ENCODE data around the gene AGT.
"Not testable (repeated sequence)": the region's sequence is repeated elsewhere in the genome, so short reads cannot be mapped to it uniquely, and the experiment has no call there.

The AGT gene

GRCh38 chr1:230743899-230744298, 30.0 kb upstream of the AGT start:
- no peak for DNase-seq

GRCh38 chr1:230739564-230740290, 25.8 kb upstream of the AGT start:
- DNase-seq, result no peak

GRCh38 chr1:230737622-230738262, 23.8 kb upstream of the AGT start:
- DNase-seq, result no peak

GRCh38 chr1:230735447-230735846, 21.5 kb upstream of the AGT start:
- DNase-seq, result no peak

GRCh38 chr1:230730977-230731376, 17.1 kb upstream of the AGT start:
- DNase-seq, result no peak

GRCh38 chr1:230728710-230729392, 14.9 kb upstream of the AGT start:
- peak; percentile 13 for DNase-seq

- DNase-seq, result no peak
Observed at GRCh38 chr1:230725256-230726012, 11.5 kb upstream of the AGT start.

- not testable (repeated sequence) for DNase-seq
Observed at GRCh38 chr1:230721849-230722522, 8.1 kb upstream of the AGT start.

- peak; percentile 12 for DNase-seq
Observed at GRCh38 chr1:230717251-230717650, 3.3 kb upstream of the AGT start.

- not testable (repeated sequence) for DNase-seq
Observed at GRCh38 chr1:230716453-230716852, 2.5 kb upstream of the AGT start.

- DNase-seq, result no peak
Observed at GRCh38 chr1:230715510-230715909, 1.6 kb upstream of the AGT start.

GRCh38 chr1:230713547-230713914, 391 bp downstream of the AGT start:
- DNase-seq, result no peak

- DNase-seq, result no peak
Observed at GRCh38 chr1:230713138-230713537, 784 bp downstream of the AGT start.

- DNase-seq, result no peak
Observed at GRCh38 chr1:230712470-230712942, 1.4 kb downstream of the AGT start.

- DNase-seq, result no peak
Observed at GRCh38 chr1:230711245-230711644, 2.7 kb downstream of the AGT start.

GRCh38 chr1:230710543-230710904, 3.4 kb downstream of the AGT start:
- DNase-seq, result no peak

GRCh38 chr1:230709619-230710542, 4.0 kb downstream of the AGT start:
- DNase-seq, result no peak

GRCh38 chr1:230708631-230709580, 5.0 kb downstream of the AGT start:
- peak; percentile 3 for DNase-seq

- no peak for DNase-seq
Observed at GRCh38 chr1:230707732-230708630, 5.9 kb downstream of the AGT start.

Data from fibroblast of skin of right quadriceps (primary cell).